AG10803 (cell line): ENCODE results near the gene PRPF39.

Source experiments
- DNase-seq: peaks from one replicate; pipeline ENCODE4 v3.0.0; 2010; ENCODE audit warnings: low read depth
- H3K4me3 ChIP-seq: 2 replicates; pipeline ENCODE4 v1.5.1; 2011; ENCODE audit warnings: mild to moderate bottlenecking, low read length, control low read depth
- TF ChIP-seq, protein P1 (sequence below): conservative IDR thresholded peaks from 2 replicates; pipeline ENCODE4 v1.5.1; 2011; ENCODE audit warnings: mild to moderate bottlenecking, low read length, control low read depth, inconsistent platforms

PRPF39 gene

DNA sequence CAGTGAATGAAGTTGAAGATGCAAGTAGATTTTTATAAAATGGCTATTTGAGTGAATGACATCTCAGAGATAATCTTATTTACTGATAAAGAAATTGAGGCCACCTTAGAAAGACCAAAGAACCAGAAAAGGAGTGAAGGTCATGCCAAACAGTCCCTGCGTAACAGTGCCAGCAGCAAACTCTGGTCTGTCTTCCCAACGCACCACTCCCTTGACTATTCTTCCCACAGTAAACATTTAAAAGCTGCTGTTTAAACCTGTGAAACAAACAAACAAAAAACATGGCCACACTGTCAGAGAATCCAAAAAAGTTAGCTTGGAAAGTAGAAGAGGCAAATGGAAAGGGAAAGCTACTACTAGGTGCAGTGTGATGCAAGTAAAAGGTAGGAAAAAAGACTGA lies 1.5 kb upstream of the PRPF39 start:
- no peak for DNase-seq
- H3K4me3 ChIP-seq = no peak overlapping the region
- TF ChIP-seq, protein P1, sequence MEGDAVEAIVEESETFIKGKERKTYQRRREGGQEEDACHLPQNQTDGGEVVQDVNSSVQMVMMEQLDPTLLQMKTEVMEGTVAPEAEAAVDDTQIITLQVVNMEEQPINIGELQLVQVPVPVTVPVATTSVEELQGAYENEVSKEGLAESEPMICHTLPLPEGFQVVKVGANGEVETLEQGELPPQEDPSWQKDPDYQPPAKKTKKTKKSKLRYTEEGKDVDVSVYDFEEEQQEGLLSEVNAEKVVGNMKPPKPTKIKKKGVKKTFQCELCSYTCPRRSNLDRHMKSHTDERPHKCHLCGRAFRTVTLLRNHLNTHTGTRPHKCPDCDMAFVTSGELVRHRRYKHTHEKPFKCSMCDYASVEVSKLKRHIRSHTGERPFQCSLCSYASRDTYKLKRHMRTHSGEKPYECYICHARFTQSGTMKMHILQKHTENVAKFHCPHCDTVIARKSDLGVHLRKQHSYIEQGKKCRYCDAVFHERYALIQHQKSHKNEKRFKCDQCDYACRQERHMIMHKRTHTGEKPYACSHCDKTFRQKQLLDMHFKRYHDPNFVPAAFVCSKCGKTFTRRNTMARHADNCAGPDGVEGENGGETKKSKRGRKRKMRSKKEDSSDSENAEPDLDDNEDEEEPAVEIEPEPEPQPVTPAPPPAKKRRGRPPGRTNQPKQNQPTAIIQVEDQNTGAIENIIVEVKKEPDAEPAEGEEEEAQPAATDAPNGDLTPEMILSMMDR = no peak

DNA sequence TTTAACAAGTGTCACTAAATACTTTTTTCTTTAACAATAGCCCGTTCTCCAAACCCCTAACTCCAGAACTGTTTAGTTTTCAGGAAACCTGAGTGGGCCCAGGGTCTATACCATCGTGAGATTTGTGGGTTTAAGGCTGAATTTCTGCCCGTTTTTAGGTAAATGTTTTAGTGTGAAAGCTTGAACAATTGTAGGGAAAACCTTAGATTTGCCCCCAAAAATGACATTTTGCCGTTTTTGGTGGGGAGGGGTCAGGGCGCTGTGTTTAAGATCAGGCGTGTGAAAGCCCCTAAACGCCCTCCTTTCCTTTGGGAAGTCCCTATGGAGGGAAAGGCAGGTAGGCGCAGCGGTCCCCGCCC lies 320 bp upstream of the PRPF39 start:
- TF ChIP-seq, protein P1 = no peak
- DNase-seq = no peak
- peak overlapping the region; percentile 82 for H3K4me3 ChIP-seq

DNA sequence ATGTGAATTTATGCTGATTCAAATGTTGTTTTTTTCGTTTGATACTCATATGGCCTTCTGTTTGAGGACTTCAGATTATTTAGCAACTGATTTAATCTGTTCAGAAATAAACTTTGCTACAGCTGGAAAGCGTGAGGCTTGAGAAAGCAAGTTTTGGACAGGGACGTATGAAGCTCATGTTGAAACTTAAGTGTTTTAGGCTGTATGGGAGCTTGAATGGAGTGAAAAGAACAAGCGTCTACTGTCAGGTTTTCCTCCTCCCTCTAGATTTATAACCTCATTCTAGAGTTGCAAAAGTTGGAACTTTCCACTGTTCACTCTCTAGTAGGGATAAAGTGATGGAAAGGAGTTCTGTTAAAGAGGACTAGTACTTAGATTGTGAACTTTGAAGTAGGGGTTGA lies 1.0 kb downstream of the PRPF39 start:
- DNase-seq = peak; percentile 52
- H3K4me3 ChIP-seq = peak overlapping the region; percentile 82
- TF ChIP-seq, protein P1 = no peak

DNA sequence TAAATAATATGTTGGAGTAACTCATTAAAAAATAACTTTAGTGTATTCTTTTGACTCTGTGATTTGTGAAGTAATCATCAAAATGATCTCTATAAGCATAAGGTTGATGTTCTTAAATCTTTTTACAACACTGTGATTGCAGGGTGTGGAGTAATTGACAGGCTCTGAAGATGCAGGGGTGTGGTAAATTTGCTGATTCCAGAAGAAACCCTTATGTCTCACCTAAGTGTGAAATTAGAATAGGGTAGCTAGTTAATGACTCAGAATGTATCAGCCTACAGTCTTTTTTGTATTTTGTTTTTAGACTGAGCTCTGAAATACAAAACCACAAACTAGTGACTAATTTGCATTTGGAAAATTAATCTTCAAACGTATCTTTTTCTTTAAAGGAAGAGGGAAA lies 5.9 kb downstream of the PRPF39 start:
- TF ChIP-seq, protein P1 = no peak
- H3K4me3 ChIP-seq = no peak overlapping the region
- peak; percentile 23 for DNase-seq

DNA sequence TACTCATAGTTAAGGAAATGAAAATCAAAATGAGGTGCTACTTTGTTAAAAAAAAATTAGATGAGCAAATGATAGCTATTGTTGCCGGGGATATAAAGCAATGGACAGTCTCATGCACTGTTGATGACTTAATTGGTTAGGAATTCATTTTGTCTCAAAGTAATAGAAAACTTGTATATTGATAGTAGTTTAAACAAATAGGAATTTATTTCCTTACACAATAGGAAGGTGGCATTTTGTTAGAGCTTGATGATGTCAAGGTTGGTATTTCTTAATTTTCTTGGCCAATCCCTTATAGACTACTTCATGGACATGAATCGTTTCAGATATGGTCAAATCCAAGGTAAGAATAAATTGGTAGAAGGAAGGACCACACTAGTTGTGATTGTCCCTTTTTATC lies 7.8 kb downstream of the PRPF39 start:
- TF ChIP-seq, protein P1 = no peak
- no peak overlapping the region for H3K4me3 ChIP-seq
- peak; percentile 59 for DNase-seq

DNA sequence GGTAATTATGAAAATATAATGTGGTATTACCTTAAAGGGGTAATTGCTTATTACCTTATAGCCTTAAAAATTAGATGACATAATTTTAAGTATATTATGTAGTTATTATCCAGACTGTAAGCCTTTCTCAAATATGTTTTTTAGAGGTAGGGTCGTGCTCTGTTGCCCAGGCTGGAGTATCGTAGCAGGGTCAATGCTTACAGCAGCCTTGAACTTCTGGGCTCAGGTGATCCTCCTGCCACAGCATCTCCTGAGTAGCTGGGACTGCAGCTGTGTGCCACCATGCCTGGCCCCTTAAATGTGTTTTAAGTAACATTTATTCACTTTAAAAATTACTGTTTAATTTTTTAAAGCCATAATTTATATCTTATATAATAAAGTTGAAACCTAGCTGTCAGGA lies 10.4 kb downstream of the PRPF39 start:
- H3K4me3 ChIP-seq = no peak overlapping the region
- TF ChIP-seq, protein P1 = no peak
- DNase-seq = no peak

DNA sequence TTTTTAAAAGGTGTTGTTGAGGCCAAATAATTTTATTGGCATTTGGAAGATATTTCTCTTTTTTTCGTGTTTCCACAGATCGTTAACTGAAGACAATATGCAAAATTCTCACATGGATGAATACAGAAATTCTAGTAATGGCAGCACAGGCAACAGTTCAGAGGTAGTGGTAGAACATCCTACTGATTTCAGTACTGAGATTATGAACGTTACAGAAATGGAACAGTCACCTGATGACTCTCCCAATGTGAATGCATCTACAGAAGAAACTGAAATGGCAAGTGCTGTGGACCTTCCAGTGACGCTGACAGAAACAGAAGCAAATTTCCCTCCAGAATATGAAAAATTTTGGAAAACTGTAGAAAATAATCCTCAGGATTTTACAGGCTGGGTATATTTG lies 11.2 kb downstream of the PRPF39 start:
- DNase-seq = no peak
- no peak overlapping the region for H3K4me3 ChIP-seq
- TF ChIP-seq, protein P1 = no peak
